Activated CD4-positive, alpha-beta memory T cell treated with anti-CD3 and anti-CD28 coated beads for 36 hours (primary cell): ENCODE measurements around the gene GTF3C1. TPM values are rescaled to one million over a fixed set of nuclear protein-coding genes. Genes with fewer than 3 reads are reported as not detected.
A peak's percentile ranks its signal among the peaks of the same experiment; 100 is the strongest.

Experiments used
- CTCF ChIA-PET: fragments of 350-600 bp; sonication (Branson Sonifier 250); formaldehyde crosslinking; loops from one replicate; lab custom pipeline; 2021; ENCODE audit warnings: antibody characterized with exemption, inconsistent platforms; lab: Charles Lee
- POLR2A ChIA-PET: fragments of 350-600 bp; sonication (Branson Sonifier 250); formaldehyde crosslinking; loops from one replicate; lab custom pipeline; 2021; ENCODE audit warnings: antibody characterized with exemption; lab: Charles Lee
- DNase-seq: peaks from one replicate; pipeline ENCODE4 v3.0.0-alpha.2; 2020
- H3K27ac Mint-ChIP-seq: one replicate; pipeline ENCODE4 v1.8.0; 2021; ENCODE audit warnings: mixed read lengths
- H3K27me3 Mint-ChIP-seq: one replicate; pipeline ENCODE4 v1.8.0; 2021; ENCODE audit warnings: mixed read lengths
- H3K36me3 Mint-ChIP-seq: one replicate; pipeline ENCODE4 v1.8.0; 2021; ENCODE audit warnings: mixed read lengths
- H3K4me1 Mint-ChIP-seq: one replicate; pipeline ENCODE4 v1.8.0; 2021; ENCODE audit warnings: low read depth, mixed read lengths
- H3K4me3 Mint-ChIP-seq: one replicate; pipeline ENCODE4 v1.8.0; 2021; ENCODE audit warnings: mild to moderate bottlenecking, mixed read lengths
- H3K9me3 Mint-ChIP-seq: one replicate; pipeline ENCODE4 v1.8.0; 2021; ENCODE audit warnings: mixed read lengths
- intact Hi-C: fragments of 100-400 bp; cut with micrococcal nuclease; formaldehyde crosslinking; loops from one replicate; pipeline ENCODE4 v1.15.1; 2023
- total RNA-seq, 2 experiments: library from RNA; stranded (reverse); gene quantifications; one replicate each; pipeline ENCODE4 v1.2.3, GENCODE V29; 2021

Gene GTF3C1
- total RNA-seq, 2 experiments from 2014 or later, result 50.6 to 52.9 TPM

DNA sequence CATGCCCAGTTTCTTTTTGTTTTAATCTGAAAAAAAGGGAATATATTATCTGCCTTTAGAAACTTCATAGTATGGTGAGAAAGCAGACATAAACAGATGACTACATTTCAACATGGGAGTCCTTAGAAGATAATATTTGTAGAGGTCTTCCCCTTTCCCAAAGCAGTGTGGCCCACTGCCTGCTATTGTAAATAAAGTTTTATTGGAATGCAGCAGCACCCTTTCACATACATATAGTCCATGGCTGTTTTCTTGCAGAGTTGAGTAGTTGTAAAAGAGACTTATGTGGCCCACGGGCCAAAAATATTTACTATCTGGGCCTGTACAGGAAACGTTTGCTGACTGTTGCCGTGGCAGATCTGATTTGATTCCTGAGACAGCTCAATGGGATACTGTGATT is 8.7 kb upstream of the GTF3C1 start:
- intact Hi-C loops, result no loop called here
- H3K9me3 Mint-ChIP-seq, result no peaks in the 10 kb centered on the region
- ChIA-PET POLR2A (no interaction called here), CTCF (no interaction called here)
- no peak overlapping the region for H3K27ac Mint-ChIP-seq
- no peaks in the 10 kb centered on the region for H3K36me3 Mint-ChIP-seq
- H3K4me1 Mint-ChIP-seq, result no peaks in the 10 kb centered on the region
- H3K27me3 Mint-ChIP-seq, result no peaks in the 10 kb centered on the region
- H3K4me3 Mint-ChIP-seq, result no peak overlapping the region
- DNase-seq, result no peak

DNA sequence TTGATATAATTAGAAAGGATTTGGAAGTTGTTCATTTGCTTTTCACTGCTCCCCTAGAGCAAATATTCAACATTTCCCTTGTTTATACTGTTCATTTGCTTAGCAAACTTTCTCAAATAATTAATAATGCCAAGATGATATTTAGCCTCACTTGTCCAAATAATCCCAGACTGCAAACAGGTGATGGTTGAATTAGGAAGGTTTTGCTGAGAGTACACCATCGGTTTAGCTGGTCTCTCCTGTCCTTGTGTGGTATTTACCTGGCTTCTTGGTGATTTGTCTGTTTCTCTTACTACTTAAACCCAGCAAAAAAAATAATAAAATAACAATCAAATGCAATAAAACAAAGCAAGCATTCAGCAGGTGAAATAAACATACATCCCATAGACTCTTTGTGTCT is 6.8 kb upstream of the GTF3C1 start:
- Mint-ChIP-seq H3K4me3 (no peak overlapping the region), H3K9me3 (no peaks in the 10 kb centered on the region), H3K27me3 (no peaks in the 10 kb centered on the region), H3K36me3 (no peaks in the 10 kb centered on the region), H3K4me1 (no peaks in the 10 kb centered on the region), H3K27ac (no peak overlapping the region)
- POLR2A ChIA-PET, result no interaction called here
- no peak for DNase-seq
- intact Hi-C loops, result no loop called here
- CTCF ChIA-PET, result interaction anchor here (0.6 kb wide), 1 partner anchor 96 kb away, joined by 3 read pairs; no protein-coding TSS in a partner anchor

DNA sequence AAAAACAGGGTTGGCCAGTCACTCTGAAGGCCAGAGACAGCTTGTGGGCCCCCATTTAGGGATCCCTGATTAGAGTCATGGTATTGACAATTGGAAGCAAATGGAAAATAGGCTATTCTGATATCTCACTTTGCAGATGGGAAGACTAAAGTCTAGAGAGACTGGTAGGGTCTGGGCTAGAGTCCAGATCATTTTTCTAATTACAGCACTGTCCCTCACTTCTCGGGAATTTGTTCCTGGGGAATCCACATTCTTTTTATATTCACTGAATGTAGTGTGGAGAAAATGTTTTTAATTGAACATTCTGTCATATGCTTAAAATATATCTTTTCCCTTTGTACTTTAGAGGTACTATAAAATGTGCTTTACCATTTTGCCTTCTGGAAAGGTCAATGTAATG is 1.3 kb upstream of the GTF3C1 start:
- Mint-ChIP-seq H3K27ac (no peak overlapping the region), H3K9me3 (no peaks in the 10 kb centered on the region), H3K4me3 (no peak overlapping the region), H3K4me1 (peaks cover 33% of the 10 kb centered on the region), H3K36me3 (peaks cover 2% of the 10 kb centered on the region), H3K27me3 (no peaks in the 10 kb centered on the region)
- intact Hi-C loops, result no loop called here
- ChIA-PET POLR2A (interaction anchor here (0.7 to 1.4 kb wide), 5 partner anchors 16 to 38 kb away, joined by 3 to 7 read pairs (median 3); no protein-coding TSS in a partner anchor), CTCF (interaction anchor here (0.7 kb wide), 1 partner anchor 88 kb away, joined by 3 read pairs; no protein-coding TSS in a partner anchor)
- DNase-seq, result no peak

DNA sequence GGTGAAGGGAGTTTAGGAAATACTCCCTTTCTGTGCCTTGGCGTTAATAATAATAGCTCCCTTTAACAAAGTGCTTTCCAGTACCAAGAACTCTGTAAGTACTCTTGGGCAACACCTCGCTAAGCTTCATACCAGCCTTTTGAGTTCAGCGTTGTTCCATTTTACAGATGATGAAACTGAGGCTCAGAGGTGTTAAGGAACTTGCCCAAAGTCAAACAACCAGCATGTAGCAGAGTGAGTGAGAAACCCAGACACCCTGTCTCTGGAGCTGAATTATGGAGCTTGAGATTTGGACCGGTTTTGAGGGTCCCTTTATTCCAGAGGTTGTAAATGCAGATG is 838 bp upstream of the GTF3C1 start:
- Mint-ChIP-seq H3K9me3 (no peaks in the 10 kb centered on the region), H3K27ac (peak overlapping the region; percentile 74), H3K4me1 (peaks cover 33% of the 10 kb centered on the region), H3K27me3 (no peaks in the 10 kb centered on the region), H3K36me3 (peaks cover 3% of the 10 kb centered on the region), H3K4me3 (peak overlapping the region; percentile 88)
- intact Hi-C loops, result no loop called here
- DNase-seq, result no peak
- CTCF ChIA-PET, result interaction anchor here (0.7 kb wide), 1 partner anchor 88 kb away, joined by 3 read pairs; no protein-coding TSS in a partner anchor
- POLR2A ChIA-PET, result interaction anchor here (0.7 to 1.4 kb wide), 8 partner anchors 10 to 314 kb away, joined by 3 to 7 read pairs (median 3); no protein-coding TSS in a partner anchor

DNA sequence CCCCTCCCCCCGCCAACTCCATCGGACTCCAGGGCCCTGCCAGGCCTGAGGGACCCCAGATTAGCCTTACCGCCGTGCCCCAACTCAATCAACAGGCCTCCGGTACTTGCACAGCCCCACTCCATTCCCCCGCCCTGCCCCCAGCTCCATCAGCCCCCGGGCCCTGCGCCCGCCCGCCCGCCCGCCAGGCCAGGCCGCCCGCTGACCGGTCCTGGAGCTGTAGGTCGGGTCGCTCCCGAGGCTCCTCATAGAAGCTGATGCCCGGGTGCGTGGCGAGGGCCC is 308 bp downstream of the GTF3C1 start:
- Mint-ChIP-seq H3K9me3 (no peaks in the 10 kb centered on the region), H3K27me3 (no peaks in the 10 kb centered on the region), H3K36me3 (peaks cover 9% of the 10 kb centered on the region), H3K4me1 (peaks cover 33% of the 10 kb centered on the region), H3K4me3 (peak overlapping the region; percentile 88), H3K27ac (peak overlapping the region; percentile 74)
- no peak for DNase-seq
- CTCF ChIA-PET, result no interaction called here
- POLR2A ChIA-PET, result interaction anchor here (1.2 to 1.4 kb wide), 4 partner anchors 18 to 232 kb away, joined by 3 to 7 read pairs (median 4); no protein-coding TSS in a partner anchor
- intact Hi-C loops, result no loop called here

DNA sequence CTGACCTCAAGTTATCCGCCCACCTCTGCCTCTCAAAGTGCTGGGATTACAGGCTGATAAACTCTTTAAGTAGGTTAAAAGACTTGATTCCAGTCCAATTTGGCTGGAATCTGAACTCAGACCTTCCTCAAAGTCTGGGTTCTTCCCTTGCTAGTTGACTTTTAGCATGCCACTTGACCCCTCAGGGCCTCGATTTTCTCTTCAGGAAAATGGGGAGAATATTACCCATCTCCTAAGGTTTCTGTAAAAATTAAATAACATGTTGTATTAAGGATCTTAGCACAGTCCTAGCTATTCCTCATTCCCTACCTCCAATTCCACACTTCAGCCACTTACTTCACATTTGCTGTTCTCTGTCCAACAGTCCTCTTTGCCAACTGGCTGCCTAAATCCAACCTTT is 1.9 kb downstream of the GTF3C1 start:
- CTCF ChIA-PET, result no interaction called here
- H3K27ac Mint-ChIP-seq, result no peak overlapping the region

DNA sequence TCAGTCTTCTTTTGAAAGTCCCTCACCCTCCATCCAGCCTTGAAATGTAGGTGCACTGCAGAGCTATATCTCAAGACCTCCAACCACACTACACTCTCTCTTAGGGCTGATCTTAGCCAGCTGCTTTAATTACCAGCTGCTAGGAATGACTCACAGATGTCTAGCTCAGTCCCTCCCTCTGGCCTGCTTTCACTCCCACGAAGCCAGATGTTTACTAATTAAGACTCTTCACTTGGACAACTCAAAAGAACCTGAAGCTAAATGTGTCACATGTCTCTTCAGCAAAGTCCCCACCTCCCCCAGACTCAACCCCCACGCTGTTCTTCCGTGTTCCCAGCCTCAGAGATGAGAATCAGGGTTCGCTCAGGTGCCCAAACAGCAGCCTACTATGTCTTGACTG is 2.6 kb downstream of the GTF3C1 start:
- no peak overlapping the region for H3K4me3 Mint-ChIP-seq
- DNase-seq, result peak; percentile 25
- intact Hi-C loops, result no loop called here
- H3K27ac Mint-ChIP-seq, result no peak overlapping the region
- H3K4me1 Mint-ChIP-seq, result peaks cover 33% of the 10 kb centered on the region
- no peaks in the 10 kb centered on the region for H3K27me3 Mint-ChIP-seq
- H3K36me3 Mint-ChIP-seq, result peaks cover 21% of the 10 kb centered on the region
- ChIA-PET CTCF (no interaction called here), POLR2A (interaction anchor here (0.6 kb wide), 1 partner anchor 13 kb away, joined by 3 read pairs; no protein-coding TSS in a partner anchor)
- no peaks in the 10 kb centered on the region for H3K9me3 Mint-ChIP-seq

More for the DNA sequence above, 1.9 kb downstream of the GTF3C1 start:
- no peaks in the 10 kb centered on the region for H3K27me3 Mint-ChIP-seq
- intact Hi-C loops, result no loop called here
- no peak overlapping the region for H3K4me3 Mint-ChIP-seq
- peaks cover 18% of the 10 kb centered on the region for H3K36me3 Mint-ChIP-seq
- POLR2A ChIA-PET, result no interaction called here
- peaks cover 33% of the 10 kb centered on the region for H3K4me1 Mint-ChIP-seq
- no peak for DNase-seq
- no peaks in the 10 kb centered on the region for H3K9me3 Mint-ChIP-seq

DNA sequence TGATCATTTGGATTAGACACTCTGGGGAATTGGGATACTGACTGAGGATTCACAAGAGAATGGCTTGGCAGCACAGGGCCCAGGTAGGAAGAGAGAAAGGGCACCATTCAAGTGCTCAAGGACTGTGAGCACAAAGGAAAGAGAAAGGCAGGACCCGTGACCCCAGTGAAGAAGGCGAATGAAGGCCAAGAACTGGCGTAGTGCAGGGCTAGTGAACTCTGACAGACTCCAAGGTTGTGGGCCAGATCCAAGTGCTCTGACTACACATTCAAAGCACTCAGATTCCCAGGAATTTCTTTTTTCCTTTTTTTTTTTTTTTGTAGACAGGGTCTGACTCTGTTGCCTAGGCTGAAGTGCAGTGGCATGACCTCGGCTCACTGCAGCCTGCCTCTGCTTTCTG is 5.0 kb downstream of the GTF3C1 start:
- Mint-ChIP-seq H3K27ac (no peak overlapping the region), H3K27me3 (no peaks in the 10 kb centered on the region), H3K4me3 (no peak overlapping the region), H3K4me1 (peaks cover 26% of the 10 kb centered on the region), H3K36me3 (peaks cover 45% of the 10 kb centered on the region), H3K9me3 (no peaks in the 10 kb centered on the region)
- CTCF ChIA-PET, result no interaction called here
- DNase-seq, result no peak
- intact Hi-C loops, result no loop called here
- POLR2A ChIA-PET, result no interaction called here

DNA sequence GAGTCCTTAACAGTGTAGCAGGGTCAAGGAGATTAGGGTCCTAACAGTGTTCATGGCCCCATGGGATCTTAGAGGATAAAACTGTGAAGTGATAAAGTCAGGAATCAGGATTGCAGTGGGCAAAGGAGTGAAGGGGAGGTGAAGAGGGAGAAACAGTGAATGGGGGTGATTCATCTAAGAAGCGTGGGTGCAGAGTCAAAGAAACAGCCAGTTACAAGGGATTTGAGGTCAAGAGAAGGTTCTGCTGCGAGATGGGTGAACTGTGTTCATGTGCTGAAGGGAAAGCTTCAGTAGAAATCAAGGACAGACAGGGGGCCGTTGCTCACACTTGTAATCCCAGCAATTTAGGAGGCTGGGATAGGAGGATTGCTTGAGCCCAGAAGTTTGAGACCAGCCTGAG is 5.9 kb downstream of the GTF3C1 start:
- POLR2A ChIA-PET, result no interaction called here
- CTCF ChIA-PET, result no interaction called here
- Mint-ChIP-seq H3K9me3 (no peaks in the 10 kb centered on the region), H3K36me3 (peaks cover 53% of the 10 kb centered on the region), H3K27ac (no peak overlapping the region), H3K27me3 (no peaks in the 10 kb centered on the region), H3K4me3 (no peak overlapping the region), H3K4me1 (peaks cover 20% of the 10 kb centered on the region)
- no peak for DNase-seq
- intact Hi-C loops, result no loop called here

DNA sequence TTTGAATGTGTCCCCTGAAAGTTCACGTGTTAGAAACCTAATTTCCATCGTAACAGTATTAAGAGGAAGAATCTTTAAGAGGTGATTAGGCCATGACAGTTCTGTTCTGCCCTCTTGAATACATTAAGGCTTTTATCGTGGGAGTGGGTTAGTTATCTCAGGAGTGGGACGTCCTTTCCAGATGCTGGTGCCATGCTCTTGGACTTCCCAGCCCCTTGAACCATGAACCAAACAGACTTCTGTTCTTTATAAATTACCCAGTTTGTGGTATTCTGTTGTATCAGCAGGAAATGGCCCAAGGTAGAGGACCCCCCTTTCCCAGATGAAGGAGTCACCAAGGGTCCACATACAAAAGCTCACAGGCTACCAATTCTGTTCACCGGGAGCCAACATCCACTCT is 10.1 kb downstream of the GTF3C1 start:
- POLR2A ChIA-PET, result no interaction called here
- DNase-seq, result no peak
- no peaks in the 10 kb centered on the region for H3K27me3 Mint-ChIP-seq
- H3K36me3 Mint-ChIP-seq, result peaks cover 67% of the 10 kb centered on the region
- peaks cover 2% of the 10 kb centered on the region for H3K4me1 Mint-ChIP-seq
- no peak overlapping the region for H3K27ac Mint-ChIP-seq
- no peak overlapping the region for H3K4me3 Mint-ChIP-seq
- H3K9me3 Mint-ChIP-seq, result no peaks in the 10 kb centered on the region
- intact Hi-C loops, result no loop called here
- CTCF ChIA-PET, result no interaction called here

DNA sequence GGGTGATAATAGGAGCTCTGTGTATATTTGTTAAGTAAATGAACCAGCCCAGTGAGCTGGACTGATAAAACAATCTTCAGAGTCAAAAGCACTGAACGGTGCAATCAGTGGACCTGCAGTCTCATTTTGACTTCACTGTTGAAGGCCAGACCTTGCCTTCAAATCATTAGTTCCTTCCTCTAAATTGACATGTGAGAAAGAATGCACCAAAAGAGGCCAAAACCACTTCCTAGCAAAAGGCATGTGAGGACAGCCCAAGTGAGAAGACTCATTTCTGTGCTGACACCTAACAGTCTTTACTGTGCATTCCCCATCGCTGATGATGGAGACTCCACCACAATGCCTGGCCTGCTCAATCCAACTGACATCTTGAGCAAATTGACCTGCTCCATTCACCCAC is 10.6 kb downstream of the GTF3C1 start:
- CTCF ChIA-PET, result no interaction called here
- H3K4me3 Mint-ChIP-seq, result no peak overlapping the region
- no peak for DNase-seq
- no peaks in the 10 kb centered on the region for H3K27me3 Mint-ChIP-seq
- POLR2A ChIA-PET, result no interaction called here
- intact Hi-C loops, result no loop called here
- peaks cover 2% of the 10 kb centered on the region for H3K4me1 Mint-ChIP-seq
- H3K9me3 Mint-ChIP-seq, result no peaks in the 10 kb centered on the region
- H3K27ac Mint-ChIP-seq, result no peak overlapping the region
- peaks cover 63% of the 10 kb centered on the region for H3K36me3 Mint-ChIP-seq

DNA sequence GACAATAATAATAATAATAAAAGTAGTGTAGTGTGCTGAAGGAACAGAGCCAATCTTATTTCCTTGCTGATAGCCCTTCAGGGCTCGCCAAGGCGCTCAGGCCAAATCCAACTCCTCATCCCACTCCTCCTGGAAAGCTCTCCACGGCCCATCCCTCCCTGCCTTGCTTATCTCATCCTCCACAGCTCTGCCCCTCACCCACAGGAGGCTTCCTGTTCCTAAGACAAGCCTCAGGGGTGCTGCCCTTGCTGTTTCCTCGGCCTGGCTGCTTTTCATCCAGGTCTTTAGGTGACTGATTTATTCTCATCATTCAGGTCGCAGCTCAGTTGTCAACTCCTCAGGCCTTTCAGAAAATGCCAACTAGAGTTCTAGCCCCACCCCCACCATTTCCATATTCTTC is 11.2 kb downstream of the GTF3C1 start:
- no peak overlapping the region for H3K27ac Mint-ChIP-seq
- H3K27me3 Mint-ChIP-seq, result no peaks in the 10 kb centered on the region
- CTCF ChIA-PET, result no interaction called here
- intact Hi-C loops, result no loop called here
- POLR2A ChIA-PET, result no interaction called here
- H3K4me3 Mint-ChIP-seq, result no peak overlapping the region
- peaks cover 2% of the 10 kb centered on the region for H3K4me1 Mint-ChIP-seq
- DNase-seq, result no peak
- H3K36me3 Mint-ChIP-seq, result peaks cover 61% of the 10 kb centered on the region
- no peaks in the 10 kb centered on the region for H3K9me3 Mint-ChIP-seq

DNA sequence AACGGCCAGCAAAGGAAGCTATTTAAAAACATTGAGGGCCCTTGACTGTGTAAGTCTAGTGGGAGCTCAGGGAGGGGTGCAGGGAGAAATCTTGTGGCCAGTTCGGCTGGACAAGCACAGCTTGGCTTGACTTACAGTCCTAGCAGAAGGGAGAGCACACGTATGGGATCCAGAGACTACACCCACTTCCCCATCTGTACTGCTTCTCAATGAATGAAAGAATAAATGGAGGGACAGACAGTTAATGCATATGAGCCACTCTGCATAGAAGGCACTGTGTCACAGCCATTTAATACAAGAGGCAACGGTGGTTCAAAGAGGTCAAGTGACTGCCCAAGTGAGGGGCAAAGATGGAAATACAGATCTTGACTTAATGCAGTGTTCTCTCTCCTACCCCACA is 15.5 kb downstream of the GTF3C1 start:
- DNase-seq, result no peak
- Mint-ChIP-seq H3K4me1 (no peaks in the 10 kb centered on the region), H3K4me3 (no peak overlapping the region), H3K27ac (no peak overlapping the region), H3K27me3 (no peaks in the 10 kb centered on the region), H3K9me3 (no peaks in the 10 kb centered on the region), H3K36me3 (peaks cover 51% of the 10 kb centered on the region)
- intact Hi-C loops, result no loop called here
- ChIA-PET CTCF (no interaction called here), POLR2A (no interaction called here)
